Ovary (tissue), 9 donors: ENCODE results near the gene IL12A. TPM values are rescaled to one million over a fixed set of nuclear protein-coding genes. Genes with fewer than 3 reads are reported as not detected.

Experiments
- DNase-seq, 5 donors: peaks; one replicate each; pipeline ENCODE4 v3.0.0-alpha.2; 2019 to 2020
- H3K27ac ChIP-seq, 2 donors: fragments of 200-600 bp; one replicate each; pipeline versions ENCODE4 v1.5.1 to v1.8.0; 2019 to 2022
- H3K27me3 ChIP-seq: fragments of 200-600 bp; one replicate; pipeline ENCODE4 v1.8.0; 2022
- H3K36me3 ChIP-seq: fragments of 200-600 bp; sonication (generic); one replicate; pipeline ENCODE4 v1.5.1; 2019
- H3K4me1 ChIP-seq: one replicate; pipeline ENCODE4 v1.8.1; 2013; ENCODE audit warnings: mild to moderate bottlenecking, moderate library complexity; ENCODE audit not compliant: insufficient read depth
- H3K4me3 ChIP-seq: fragments of 200-600 bp; sonication (generic); one replicate; pipeline ENCODE4 v1.5.1; 2017
- H3K9me3 ChIP-seq, 2 donors: fragments of 200-600 bp in 1 of 2; sonication (generic) in 1 of 2; one replicate each; pipeline versions ENCODE4 v1.5.1 to v1.8.1; 2013 to 2019; ENCODE audit warnings: mild to moderate bottlenecking in 1 of 2, moderate library complexity in 1 of 2
- EP300 ChIP-seq: sonication (generic); formaldehyde crosslinking; IDR thresholded peaks from one replicate; pipeline ENCODE4 v1.6.1; 2017; ENCODE audit warnings: antibody characterized with exemption
- POLR2A ChIP-seq: fragments of 450-650 bp; IDR thresholded peaks from one replicate; pipeline ENCODE4 v1.6.1; 2017; ENCODE audit warnings: antibody characterized with exemption, mild to moderate bottlenecking, moderate library complexity
- WGBS, 3 donors: extraction: QIAGEN DNeasy Blood & Tissue Kit in 1 of 3; methylation state at CpG; one replicate each; pipeline versions ENCODE4 v1.1.5 to v1.1.7; 2013 to 2017; 5-methylcytosine and 5-hydroxymethylcytosine counted together
- intact Hi-C, 4 donors: fragments of 100-400 bp; cut with DNase I; formaldehyde crosslinking; loops; one replicate each; pipeline versions ENCODE4 v1.11.0 to v1.15.1; 2022 to 2023
- polyA plus RNA-seq, 2 donors: library from polyadenylated mRNA; stranded (reverse); fragments of 200-250 nt in 1 of 2; fragments of 350-450 nt in 1 of 2; fragmentation: Illumina TruSeq in 1 of 2; extraction: RNeasy Lipid Tissue Mini Kit (QIAGEN cat#74804) in 1 of 2; gene quantifications; one replicate each; pipeline ENCODE4 v1.2.3, GENCODE V29; 2013 to 2014
- total RNA-seq, 7 donors: library from RNA; depleted of rRNA in 2 of 7; stranded (reverse); fragments of >200 nt in 2 of 7; fragmentation: NEBNext Ultra II Directional in 3 of 7; extraction: Animal tissue kit (Norgen Biotek cat#: 25700) in 3 of 7; gene quantifications; one replicate each; pipeline versions ENCODE4 v1.1.0 to v1.2.4, GENCODE V29; 2016 to 2023
- TF ChIP-seq, protein P1 (sequence below), 3 donors: fragments of 450-650 bp in 2 of 3; fragments of 200-600 bp in 1 of 3; IDR thresholded peaks; one replicate each; pipeline versions ENCODE4 v1.5.1 to v1.8.0; 2016 to 2022; ENCODE audit warnings: antibody characterized with exemption in 3 of 3, mild to moderate bottlenecking in 1 of 3
- donor health status: DM: no; HTN: no; CAD: no; lungs with moderate emphysema.
- donor health status: DM: no; HTN: no; CAD: no.
- donor health status: Bipolar disorder and iron deficiency.
- donor health status: DM: yes; HTN: yes; CAD: no.
- donor health status: DM: no; HTN: no; CAD: no.
- donor health status: DM: yes; HTN: yes; CAD: no.

The IL12A gene
- total and polyA plus RNA-seq, 9 donors: 0.15 to 6.0 (median 0.44) TPM; not detected in 1

DNA sequence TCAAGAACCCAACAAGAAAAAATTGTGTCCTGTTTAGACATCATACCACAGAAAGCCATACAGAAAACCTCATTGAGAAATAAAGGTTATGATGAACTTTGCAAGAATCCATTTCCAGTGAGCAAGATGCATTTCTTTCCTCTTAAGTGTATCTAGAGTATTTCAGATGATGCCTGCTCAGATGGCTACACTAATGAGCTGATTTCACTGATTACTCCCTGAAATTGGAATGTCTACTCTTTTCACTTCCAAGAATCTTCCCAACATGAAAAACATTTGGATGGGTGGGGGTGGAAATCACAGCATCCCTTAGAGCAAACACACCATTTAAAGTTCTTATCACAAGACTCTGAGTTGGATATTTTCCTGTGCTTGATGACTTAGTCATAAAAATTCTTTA lies 41.4 kb upstream of the IL12A start:
- H3K4me1 ChIP-seq: no peaks in the 10 kb centered on the region
- no peak overlapping the region for H3K4me3 ChIP-seq
- intact Hi-C loops: no loop called here
- TF ChIP-seq POLR2A (no peak), EP300 (no peak)
- TF ChIP-seq, protein P1, sequence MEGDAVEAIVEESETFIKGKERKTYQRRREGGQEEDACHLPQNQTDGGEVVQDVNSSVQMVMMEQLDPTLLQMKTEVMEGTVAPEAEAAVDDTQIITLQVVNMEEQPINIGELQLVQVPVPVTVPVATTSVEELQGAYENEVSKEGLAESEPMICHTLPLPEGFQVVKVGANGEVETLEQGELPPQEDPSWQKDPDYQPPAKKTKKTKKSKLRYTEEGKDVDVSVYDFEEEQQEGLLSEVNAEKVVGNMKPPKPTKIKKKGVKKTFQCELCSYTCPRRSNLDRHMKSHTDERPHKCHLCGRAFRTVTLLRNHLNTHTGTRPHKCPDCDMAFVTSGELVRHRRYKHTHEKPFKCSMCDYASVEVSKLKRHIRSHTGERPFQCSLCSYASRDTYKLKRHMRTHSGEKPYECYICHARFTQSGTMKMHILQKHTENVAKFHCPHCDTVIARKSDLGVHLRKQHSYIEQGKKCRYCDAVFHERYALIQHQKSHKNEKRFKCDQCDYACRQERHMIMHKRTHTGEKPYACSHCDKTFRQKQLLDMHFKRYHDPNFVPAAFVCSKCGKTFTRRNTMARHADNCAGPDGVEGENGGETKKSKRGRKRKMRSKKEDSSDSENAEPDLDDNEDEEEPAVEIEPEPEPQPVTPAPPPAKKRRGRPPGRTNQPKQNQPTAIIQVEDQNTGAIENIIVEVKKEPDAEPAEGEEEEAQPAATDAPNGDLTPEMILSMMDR (IDR thresholded peaks at IDR 0.05): no peak
- H3K9me3 ChIP-seq: no peaks in the 10 kb centered on the region
- DNase-seq: no peak
- H3K27ac ChIP-seq: no peak overlapping the region
- H3K36me3 ChIP-seq: no peaks in the 10 kb centered on the region
- H3K27me3 ChIP-seq: no peaks in the 10 kb centered on the region

DNA sequence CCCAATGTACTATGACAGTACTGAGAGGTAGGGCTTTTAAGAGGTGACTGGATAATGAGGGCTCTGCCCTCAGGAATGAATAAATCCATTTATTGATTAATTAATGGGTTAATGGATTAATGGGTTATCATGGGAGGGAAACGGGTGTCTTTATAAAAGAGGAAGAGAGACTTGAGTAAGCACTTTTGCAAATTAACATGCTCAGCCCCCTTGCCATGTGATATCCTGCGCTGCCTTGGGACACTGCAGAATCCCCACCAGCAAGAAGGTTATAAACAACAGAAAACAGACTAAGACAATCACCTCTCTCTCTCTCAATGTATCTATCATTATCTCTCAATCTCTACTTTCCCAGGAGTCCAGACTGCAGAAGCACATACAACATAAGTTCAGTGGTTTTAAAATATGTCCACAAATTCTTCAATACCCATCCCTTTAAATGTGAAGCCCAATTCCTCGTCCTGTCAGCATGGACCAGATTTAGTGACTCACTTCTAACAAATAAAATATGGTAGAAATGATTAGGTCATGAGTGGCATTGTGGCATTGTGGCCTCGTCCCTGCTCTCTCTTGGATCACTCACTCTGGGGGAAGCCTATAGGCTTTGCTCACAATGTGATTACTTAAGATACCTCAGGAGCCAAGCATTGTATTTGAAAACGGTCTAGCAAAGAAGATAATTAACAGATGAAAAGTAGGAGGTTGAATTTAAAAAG lies 40.0 kb upstream of the IL12A start:
- WGBS, 3 donors: 63 to 67% (median 65%) methylated on average over 5 of the region's 5 CpGs

DNA sequence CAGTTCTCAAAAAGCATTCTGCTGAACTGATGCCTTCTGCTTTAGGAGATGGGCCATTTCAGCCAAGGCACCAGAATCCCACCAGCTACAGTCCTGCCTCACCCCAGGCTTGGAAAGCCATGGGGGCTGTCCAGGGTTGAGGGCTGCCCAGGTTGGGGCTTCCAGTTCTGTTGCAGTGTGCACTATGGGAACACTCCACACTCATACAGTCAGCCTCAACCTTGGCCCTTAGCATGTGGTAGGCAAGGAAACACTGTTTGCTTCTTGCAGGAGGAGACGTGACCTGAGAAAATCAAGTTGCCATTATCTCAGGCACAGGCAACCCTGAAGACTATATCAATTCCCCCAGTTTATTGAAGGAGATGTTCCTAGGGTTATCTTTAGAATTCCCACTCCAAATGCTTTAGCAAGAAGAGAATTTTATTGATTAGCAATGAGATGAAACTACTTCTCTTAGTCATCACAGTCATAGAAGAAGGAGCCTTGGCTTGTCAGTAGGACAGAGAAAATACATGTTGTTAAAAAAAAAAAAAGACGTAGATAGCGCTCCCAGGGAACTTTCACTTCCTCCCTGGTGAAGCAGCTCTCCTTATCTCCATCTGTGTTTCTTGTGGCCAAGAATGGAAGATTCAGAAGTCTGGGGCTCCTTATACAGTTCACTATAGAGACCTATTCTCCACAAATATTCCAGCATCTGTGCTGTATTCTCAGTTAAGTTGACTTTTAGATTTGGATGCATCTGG lies 38.3 kb upstream of the IL12A start:
- Histone ChIP-seq H3K9me3 (no peaks in the 10 kb centered on the region), H3K27me3 (no peaks in the 10 kb centered on the region), H3K4me3 (no peak overlapping the region), H3K4me1 (no peaks in the 10 kb centered on the region), H3K36me3 (no peaks in the 10 kb centered on the region), H3K27ac (no peak overlapping the region)
- TF ChIP-seq, protein P1 (IDR thresholded peaks at IDR 0.05): no peak
- TF ChIP-seq EP300 (no peak), POLR2A (no peak)
- intact Hi-C loops: no loop called here
- DNase-seq: no peak
- 28 to 55% (median 38%) methylated on average over 3 of the region's 3 CpGs for WGBS, 3 donors

More for the DNA sequence above, 40.0 kb upstream of the IL12A start:
- Histone ChIP-seq H3K36me3 (no peaks in the 10 kb centered on the region), H3K4me3 (no peak overlapping the region), H3K27me3 (no peaks in the 10 kb centered on the region), H3K4me1 (no peaks in the 10 kb centered on the region), H3K9me3 (no peaks in the 10 kb centered on the region), H3K27ac (no peak overlapping the region)
- no peak for DNase-seq
- TF ChIP-seq EP300: no peak
- TF ChIP-seq, protein P1 (IDR thresholded peaks at IDR 0.05): no peak
- TF ChIP-seq POLR2A: no peak
- intact Hi-C loops: no loop called here

GRCh38 chr3:159951540-159951939 lies 37.1 kb upstream of the IL12A start:
- intact Hi-C loops: no loop called here
- Histone ChIP-seq H3K4me3 (no peak overlapping the region), H3K27ac (no peak overlapping the region), H3K9me3 (no peaks in the 10 kb centered on the region), H3K4me1 (no peaks in the 10 kb centered on the region), H3K36me3 (no peaks in the 10 kb centered on the region), H3K27me3 (no peaks in the 10 kb centered on the region)
- no peak for DNase-seq
- TF ChIP-seq, protein P1 (IDR thresholded peaks at IDR 0.05): no peak
- TF ChIP-seq EP300: no peak
- WGBS, 3 donors: 55 to 70% (median 57%) methylated on average over 2 of the region's 2 CpGs
